Stomach smooth muscle (tissue), 2 donors: ENCODE measurements around the gene FAM241B.

ENCODE experiments used
- H3K27ac ChIP-seq: one replicate; pipeline ENCODE4 v1.7.0; 2013; ENCODE audit warnings: mild to moderate bottlenecking, low read length, inconsistent platforms
- H3K27me3 ChIP-seq, 2 donors: one replicate each; pipeline ENCODE4 v1.7.0; 2013; ENCODE audit warnings: low read length in 2 of 2; ENCODE audit not compliant: insufficient read depth in 2 of 2, control insufficient read depth in 1 of 2
- H3K36me3 ChIP-seq, 2 donors: one replicate each; pipeline ENCODE4 v1.7.0; 2013; ENCODE audit warnings: low read length in 2 of 2; ENCODE audit not compliant: control insufficient read depth in 2 of 2, insufficient read depth in 2 of 2
- H3K4me1 ChIP-seq: one replicate; pipeline ENCODE4 v1.7.0; 2013; ENCODE audit warnings: low read length; ENCODE audit not compliant: control insufficient read depth, insufficient read depth
- H3K4me3 ChIP-seq, 2 donors: one replicate each; pipeline ENCODE4 v1.7.0; 2013; ENCODE audit warnings: low read length in 2 of 2
- H3K9ac ChIP-seq, 2 donors: one replicate each; pipeline ENCODE4 v1.7.0; 2013; ENCODE audit warnings: low read length in 2 of 2, mild to moderate bottlenecking in 1 of 2
- H3K9me3 ChIP-seq, 2 donors: one replicate each; pipeline ENCODE4 v1.7.0; 2013; ENCODE audit warnings: low read length in 2 of 2; ENCODE audit not compliant: control insufficient read depth in 2 of 2
- donor health status: healthy.
- donor health status: Pancreatic carcinoma.

Gene FAM241B

GRCh38 chr10:69619626-69620025 is 10.4 kb upstream of the FAM241B start:
- Histone ChIP-seq H3K9me3 (no peaks in the 10 kb centered on the region), H3K4me1 (no peaks in the 10 kb centered on the region), H3K4me3 (no peak overlapping the region), H3K9ac (no peak overlapping the region), H3K27me3 (peaks cover 5 to 6% of the 10 kb centered on the region in 2 donors), H3K36me3 (no peaks in the 10 kb centered on the region), H3K27ac (no peak overlapping the region)

GRCh38 chr10:69620625-69621024 is 9.4 kb upstream of the FAM241B start:
- no peaks in the 10 kb centered on the region for H3K4me1 ChIP-seq
- H3K9me3 ChIP-seq, result no peaks in the 10 kb centered on the region
- H3K9ac ChIP-seq, result no peak overlapping the region
- no peak overlapping the region for H3K4me3 ChIP-seq
- no peak overlapping the region for H3K27ac ChIP-seq
- H3K36me3 ChIP-seq, result no peaks in the 10 kb centered on the region
- H3K27me3 ChIP-seq, result peaks cover 5 to 6% of the 10 kb centered on the region in 2 donors

GRCh38 chr10:69624245-69624786 is 5.7 kb upstream of the FAM241B start:
- Histone ChIP-seq H3K4me1 (no peaks in the 10 kb centered on the region), H3K27ac (no peak overlapping the region)

DNA sequence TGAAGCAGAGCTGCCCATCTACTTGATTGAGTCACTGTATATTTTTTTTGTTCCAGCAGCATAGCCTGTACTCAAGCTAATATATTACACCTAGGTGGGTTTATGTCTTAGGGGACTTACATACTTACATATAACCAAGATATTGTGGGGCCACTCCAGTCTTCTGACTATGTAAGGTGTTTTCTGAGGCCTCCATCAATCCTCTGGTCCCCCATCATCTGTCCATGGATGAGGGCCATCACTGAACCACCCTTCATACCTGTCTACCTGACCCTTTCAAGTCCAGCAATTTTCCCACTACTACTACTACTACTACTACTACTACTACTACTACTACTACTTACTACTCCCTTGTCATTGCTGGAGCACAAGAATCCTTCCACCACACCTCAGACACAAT is 3.2 kb upstream of the FAM241B start:
- Histone ChIP-seq H3K27ac (no peak overlapping the region), H3K9ac (no peak overlapping the region), H3K27me3 (no peaks in the 10 kb centered on the region), H3K4me3 (no peak overlapping the region), H3K4me1 (peaks cover 14% of the 10 kb centered on the region), H3K9me3 (no peaks in the 10 kb centered on the region), H3K36me3 (no peaks in the 10 kb centered on the region)

More at GRCh38 chr10:69624245-69624786, 5.7 kb upstream of the FAM241B start:
- H3K27me3 ChIP-seq, result peaks cover 4 to 6% of the 10 kb centered on the region in 2 donors
- H3K9ac ChIP-seq, result no peak overlapping the region
- H3K36me3 ChIP-seq, result no peaks in the 10 kb centered on the region
- H3K4me3 ChIP-seq, result no peak overlapping the region
- no peaks in the 10 kb centered on the region for H3K9me3 ChIP-seq

DNA sequence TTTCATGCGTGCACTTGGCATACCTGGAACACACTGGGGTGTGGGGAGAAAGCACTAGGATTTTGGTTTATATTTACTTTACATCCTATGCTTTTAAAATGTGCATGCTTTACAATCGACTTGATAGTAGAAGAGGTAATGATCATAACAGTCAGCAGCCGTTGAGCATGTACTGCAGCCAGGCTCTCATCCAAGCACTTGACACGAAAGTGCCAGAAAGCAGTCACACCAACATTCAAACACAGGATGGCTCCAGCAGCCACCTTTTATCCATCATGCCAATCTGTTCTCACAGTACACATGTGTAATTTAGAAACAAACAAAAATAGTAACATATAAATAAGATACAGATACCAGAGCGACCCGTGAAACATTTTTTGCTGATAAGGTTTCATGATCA is 1.2 kb upstream of the FAM241B start:
- no peak overlapping the region for H3K4me3 ChIP-seq
- no peaks in the 10 kb centered on the region for H3K27me3 ChIP-seq
- no peak overlapping the region for H3K9ac ChIP-seq

DNA sequence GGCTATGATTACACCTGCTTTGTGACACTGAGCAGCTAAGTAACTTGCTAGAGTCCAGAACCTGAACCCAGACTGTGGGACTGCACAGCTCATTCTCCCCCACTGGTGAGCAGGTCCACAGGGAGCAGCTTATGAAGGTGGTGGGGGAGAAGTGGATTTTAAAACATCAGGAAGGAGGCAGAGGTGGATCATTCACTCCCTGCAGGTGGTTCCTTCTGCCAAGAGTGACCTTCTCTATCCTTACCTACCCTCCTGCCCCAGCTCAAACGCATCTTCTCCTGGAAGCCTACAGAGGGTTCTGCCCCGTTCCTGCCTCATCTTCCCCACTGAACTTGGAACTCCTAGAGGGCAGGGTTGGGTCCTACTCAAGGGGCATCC is 539 bp upstream of the FAM241B start:
- no peaks in the 10 kb centered on the region for H3K27me3 ChIP-seq
- peak overlapping the region; percentile 48 to 64 for H3K9ac ChIP-seq
- peak overlapping the region; percentile 53 to 74 for H3K4me3 ChIP-seq
- H3K9me3 ChIP-seq, result no peaks in the 10 kb centered on the region
- peaks cover 14% of the 10 kb centered on the region for H3K4me1 ChIP-seq
- peaks cover 0 to 2% of the 10 kb centered on the region in 2 donors for H3K36me3 ChIP-seq
- no peak overlapping the region for H3K27ac ChIP-seq

More for the DNA sequence above, 1.2 kb upstream of the FAM241B start:
- Histone ChIP-seq H3K4me1 (peaks cover 14% of the 10 kb centered on the region), H3K36me3 (peaks cover 0 to 2% of the 10 kb centered on the region in 2 donors), H3K9me3 (no peaks in the 10 kb centered on the region), H3K27ac (no peak overlapping the region)

DNA sequence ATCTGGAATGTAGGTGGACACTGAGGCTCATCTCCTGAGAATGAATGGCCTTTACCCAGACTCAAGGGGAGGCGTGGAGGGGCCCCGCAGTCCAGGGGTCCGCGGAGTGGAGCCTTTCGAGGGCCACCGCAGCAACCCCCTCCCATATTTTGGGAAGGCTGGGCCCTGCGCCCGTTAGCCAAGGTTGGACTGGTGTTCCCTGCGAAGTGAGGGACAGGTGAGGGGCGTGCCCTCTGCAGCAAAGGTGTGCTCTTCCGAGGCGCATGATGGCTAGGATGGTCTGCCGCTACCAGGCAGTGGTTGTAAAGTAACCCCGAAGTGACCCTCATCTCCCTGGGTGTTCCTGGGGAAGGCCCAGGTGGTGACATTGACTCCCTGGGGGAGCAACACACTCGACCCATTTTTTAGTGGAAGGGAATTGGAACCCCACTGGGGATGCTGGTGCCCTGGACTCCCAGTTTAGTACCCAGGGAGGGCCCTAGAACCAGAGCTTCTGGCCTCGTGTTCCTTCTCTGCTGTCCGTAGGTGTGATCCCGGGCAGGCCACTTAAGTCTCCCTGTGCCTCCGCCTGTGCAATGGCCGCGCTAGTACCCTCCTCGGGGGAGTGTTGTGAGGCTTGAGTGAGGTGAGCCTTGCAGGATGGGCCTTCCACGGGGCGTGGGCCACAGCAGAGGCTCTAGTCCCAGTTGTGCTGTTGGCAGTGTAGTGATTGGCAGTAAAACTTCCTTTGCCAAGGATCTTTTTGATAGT is 779 bp downstream of the FAM241B start:
- H3K4me1 ChIP-seq, result peaks cover 14% of the 10 kb centered on the region
- no peaks in the 10 kb centered on the region for H3K27me3 ChIP-seq
- no peak overlapping the region for H3K27ac ChIP-seq
- peaks cover 0 to 2% of the 10 kb centered on the region in 2 donors for H3K36me3 ChIP-seq
- H3K4me3 ChIP-seq, result peak overlapping the region; percentile 45 to 74
- H3K9ac ChIP-seq, result peak overlapping the region; percentile 50 to 55
- no peaks in the 10 kb centered on the region for H3K9me3 ChIP-seq

- no peaks in the 10 kb centered on the region for H3K9me3 ChIP-seq
- H3K36me3 ChIP-seq, result peaks cover 0 to 2% of the 10 kb centered on the region in 2 donors
- H3K9ac ChIP-seq, result no peak overlapping the region
These were observed 1.5 kb downstream of the FAM241B start for GRCh38 chr10:69631566-69631965.

DNA sequence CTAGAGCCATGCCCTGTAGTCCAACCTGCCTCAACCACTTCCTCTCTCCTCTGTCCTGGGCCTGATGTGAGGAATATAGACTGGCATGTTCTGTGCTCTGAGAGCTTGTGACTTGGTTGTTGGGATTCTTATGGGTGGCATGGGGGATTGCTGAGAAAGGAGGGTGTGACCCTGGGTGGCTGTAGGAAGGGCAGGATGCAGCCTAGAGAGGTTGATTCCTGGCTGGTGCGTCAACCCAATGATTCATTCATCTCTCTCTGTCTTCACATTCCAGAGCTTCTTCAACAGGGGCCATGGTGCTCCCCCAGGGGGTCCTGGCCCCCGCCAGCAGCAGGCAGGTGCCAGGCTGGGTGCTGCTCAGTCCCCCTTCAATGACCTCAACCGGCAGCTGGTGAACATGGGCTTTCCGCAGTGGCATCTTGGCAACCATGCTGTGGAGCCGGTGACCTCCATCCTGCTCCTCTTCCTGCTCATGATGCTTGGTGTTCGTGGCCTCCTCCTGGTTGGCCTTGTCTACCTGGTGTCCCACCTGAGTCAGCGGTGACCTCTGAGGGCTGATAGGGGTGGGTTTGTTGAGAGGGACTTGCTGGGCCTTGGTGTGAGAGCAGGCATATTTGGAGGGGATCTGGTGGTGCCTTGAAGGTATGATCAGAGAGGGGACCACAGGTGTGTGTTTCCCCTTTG is 2.6 kb downstream of the FAM241B start:
- H3K4me1 ChIP-seq, result peaks cover 14% of the 10 kb centered on the region
- no peak overlapping the region for H3K27ac ChIP-seq
- no peak overlapping the region for H3K4me3 ChIP-seq
- no peaks in the 10 kb centered on the region for H3K9me3 ChIP-seq
- H3K9ac ChIP-seq, result no peak overlapping the region
- H3K27me3 ChIP-seq, result no peaks in the 10 kb centered on the region
- H3K36me3 ChIP-seq, result peaks cover 0 to 2% of the 10 kb centered on the region in 2 donors

More at GRCh38 chr10:69631566-69631965, 1.5 kb downstream of the FAM241B start:
- peaks cover 14% of the 10 kb centered on the region for H3K4me1 ChIP-seq
- H3K4me3 ChIP-seq, result no peak overlapping the region
- H3K27ac ChIP-seq, result no peak overlapping the region
- H3K27me3 ChIP-seq, result no peaks in the 10 kb centered on the region

GRCh38 chr10:69633673-69634635 is 3.9 kb downstream of the FAM241B start:
- Histone ChIP-seq H3K27me3 (no peaks in the 10 kb centered on the region), H3K4me1 (peaks cover 14% of the 10 kb centered on the region), H3K4me3 (no peak overlapping the region), H3K9me3 (no peaks in the 10 kb centered on the region), H3K9ac (no peak overlapping the region), H3K36me3 (peaks cover 0 to 2% of the 10 kb centered on the region in 2 donors), H3K27ac (no peak overlapping the region)
